DMS79 (cell line): ENCODE results near the gene CCM2.
"Not testable (repeated sequence)": the region's sequence is repeated elsewhere in the genome, so short reads cannot be mapped to it uniquely, and the experiment has no call there.

Experiments used
- DNase-seq: peaks from one replicate; lab custom pipeline; 2025; lab: John Stamatoyannopoulos, UW

The CCM2 gene

DNA sequence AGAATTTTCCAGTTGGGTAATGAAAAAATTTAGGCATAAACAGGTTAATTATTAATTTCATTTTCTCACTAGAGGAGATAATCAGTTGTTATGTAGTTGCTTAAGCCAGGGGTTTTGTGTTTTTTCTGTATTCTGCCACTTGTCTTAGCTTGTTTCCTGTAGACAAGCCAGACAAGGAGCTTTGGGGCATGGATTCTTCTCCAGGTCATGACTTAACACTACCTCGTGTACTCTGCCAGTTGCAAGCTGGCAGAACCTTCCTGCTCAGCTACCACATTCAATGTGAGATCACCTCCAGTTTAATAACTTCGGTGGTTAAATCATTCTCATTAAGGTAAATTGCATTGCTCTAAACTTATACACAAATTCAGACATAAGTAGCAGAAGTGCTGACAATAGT, 1.8 kb downstream of the CCM2 start:
- no peak for DNase-seq

DNA sequence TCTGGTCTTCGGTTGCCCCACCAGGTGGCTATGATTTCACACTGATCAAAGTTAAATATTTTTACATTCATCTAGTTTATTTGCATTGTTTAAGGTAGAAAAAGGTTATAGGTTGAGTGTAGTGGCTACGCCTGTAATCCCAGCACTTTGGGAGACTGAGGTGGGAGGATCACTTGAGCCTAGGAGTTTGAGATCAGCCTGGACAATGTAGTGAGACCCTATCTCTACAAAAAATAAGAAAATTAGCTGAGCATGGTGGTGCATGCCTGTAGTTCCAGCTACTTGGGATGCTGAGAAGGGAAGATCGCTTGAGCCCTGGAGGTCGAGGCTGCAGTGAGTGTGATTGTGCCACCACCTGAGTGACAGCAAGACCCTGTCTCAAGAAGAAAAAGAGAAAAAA, 3.8 kb downstream of the CCM2 start:
- DNase-seq = no peak

DNA sequence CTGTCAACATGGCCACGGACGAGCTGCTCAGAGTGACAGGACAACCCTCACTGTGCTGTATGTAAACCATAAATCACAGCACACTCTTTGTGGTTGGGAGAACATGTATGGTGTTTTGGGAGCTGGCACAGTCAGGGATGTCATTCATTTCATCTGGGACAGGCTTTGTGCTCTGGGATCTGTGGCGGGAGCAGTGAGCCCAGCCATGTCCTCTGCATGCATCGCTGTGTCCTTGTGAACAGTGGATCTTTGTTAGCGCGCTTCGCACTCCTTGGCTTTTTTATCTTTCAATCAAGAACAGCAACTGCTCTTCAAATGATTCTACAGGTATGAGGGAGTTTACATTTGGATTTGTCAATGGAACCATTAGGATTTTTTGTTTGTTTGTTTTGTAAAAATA, 7.1 kb downstream of the CCM2 start:
- no peak for DNase-seq

DNA sequence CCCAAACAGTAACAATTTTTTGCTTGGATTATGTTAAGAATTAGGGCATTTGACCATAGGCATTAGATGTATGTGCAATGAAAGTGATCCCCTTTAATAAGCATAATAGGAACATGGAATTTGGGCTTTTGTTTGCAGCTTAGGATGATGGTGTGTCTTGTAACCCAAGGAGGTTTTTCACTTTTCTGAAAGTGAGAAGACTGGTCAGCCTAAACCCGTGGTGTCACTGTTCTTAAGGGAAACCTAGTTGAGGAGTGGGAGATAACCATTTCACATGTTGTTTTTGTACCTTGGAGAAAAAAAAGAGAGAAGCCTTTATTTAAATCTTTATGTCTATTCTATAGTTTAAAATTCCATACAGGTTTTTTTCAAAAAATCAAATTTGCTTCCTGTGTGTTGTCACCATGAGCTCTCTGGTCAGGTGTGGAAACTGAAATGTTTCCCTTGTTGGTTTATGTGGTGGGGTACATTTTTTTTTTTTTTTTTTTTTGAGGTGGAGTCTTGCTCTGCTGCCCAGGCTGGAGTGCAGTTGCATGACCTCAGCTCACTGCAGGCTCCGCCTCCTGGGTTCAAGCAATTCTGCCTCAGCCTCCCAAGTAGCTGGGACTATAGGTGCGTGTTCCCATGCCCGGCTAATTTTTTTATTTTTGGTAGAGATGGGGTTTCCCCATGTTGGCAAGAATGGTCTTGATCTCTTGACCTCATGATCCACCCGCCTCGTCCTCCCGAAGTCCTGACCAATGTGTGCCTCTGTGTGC, 7.7 kb downstream of the CCM2 start:
- no peak for DNase-seq

DNA sequence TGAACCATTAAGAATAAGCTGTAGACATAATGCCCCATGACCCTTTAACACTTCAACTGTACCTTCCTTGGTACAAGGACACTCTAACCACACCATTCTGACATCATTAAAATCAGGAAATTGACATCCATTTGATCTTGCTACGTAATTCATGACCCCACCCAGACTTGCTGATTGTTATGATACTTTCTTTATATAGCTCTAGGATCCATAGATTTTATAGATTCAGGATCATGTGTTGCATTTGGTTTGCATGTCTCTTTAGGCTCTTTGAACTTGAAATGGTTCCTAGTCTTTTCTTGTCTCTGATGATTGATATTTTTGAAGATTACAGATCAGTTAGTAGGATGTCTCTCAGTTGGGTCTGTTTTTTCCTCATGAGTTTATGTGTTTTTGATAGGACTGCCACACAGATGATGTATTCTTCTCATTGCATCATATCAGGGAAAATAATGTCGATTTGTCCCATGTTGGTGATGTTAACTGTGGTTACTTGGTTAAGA, 13.5 kb downstream of the CCM2 start:
- no peak for DNase-seq

DNA sequence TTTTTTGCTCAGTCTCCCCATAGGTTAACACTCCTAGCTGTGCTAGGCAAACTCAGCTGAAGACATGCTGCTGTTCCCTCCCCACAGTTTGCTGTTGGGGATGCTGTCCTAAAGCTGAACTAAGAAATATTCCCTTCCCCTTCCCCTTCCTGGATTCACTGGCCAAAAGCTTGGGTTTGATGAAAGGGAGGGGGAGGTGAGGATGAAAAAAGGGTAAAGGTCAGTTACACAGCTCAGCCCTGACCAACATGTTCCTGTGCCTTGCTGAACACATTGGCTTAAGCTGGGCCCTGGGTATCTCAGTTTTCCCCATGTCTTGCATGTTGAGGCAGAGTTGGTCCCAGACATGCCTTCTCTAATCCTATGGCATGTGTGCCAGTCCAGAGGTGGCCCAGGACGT, 15.3 kb downstream of the CCM2 start:
- no peak for DNase-seq

DNA sequence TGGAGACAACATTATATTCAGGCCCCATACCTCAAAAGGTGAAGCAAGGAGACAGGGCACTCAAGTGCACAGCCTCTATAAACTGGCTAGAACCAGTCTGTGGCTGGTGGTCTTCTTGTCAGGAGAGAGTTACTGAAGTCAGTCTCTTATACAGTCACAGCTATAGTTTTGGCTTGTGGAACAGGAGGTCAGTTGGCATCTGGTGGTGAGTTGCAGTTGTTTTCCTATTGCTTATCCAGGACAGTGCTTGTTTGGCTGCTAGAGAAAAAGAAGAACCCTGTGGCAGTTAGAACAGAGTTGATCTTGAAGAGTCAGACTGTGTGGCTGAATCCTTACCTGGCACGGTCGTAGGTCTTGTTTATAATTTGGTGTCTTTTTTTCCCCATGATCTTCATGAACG, 17.3 kb downstream of the CCM2 start:
- no peak for DNase-seq

DNA sequence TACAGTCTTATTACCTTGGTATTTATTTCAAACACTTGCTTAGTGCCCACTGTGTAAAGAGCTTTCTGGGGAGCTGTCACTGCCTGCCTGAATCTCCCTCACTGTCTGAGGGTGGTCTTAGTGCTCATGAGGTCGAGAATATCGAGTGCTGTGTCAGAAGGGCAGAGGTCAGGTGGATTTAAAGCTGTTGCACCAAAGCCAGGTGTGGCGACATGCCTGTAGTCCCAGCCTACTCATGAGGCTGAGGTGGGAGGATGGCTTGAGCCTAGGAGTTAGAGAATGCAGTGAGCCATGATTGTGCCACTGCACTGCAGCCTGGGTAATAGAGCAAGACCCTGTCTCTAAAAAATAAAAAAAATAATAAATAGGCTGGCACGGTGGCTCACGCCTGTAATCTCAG, 20.9 kb downstream of the CCM2 start:
- no peak for DNase-seq

DNA sequence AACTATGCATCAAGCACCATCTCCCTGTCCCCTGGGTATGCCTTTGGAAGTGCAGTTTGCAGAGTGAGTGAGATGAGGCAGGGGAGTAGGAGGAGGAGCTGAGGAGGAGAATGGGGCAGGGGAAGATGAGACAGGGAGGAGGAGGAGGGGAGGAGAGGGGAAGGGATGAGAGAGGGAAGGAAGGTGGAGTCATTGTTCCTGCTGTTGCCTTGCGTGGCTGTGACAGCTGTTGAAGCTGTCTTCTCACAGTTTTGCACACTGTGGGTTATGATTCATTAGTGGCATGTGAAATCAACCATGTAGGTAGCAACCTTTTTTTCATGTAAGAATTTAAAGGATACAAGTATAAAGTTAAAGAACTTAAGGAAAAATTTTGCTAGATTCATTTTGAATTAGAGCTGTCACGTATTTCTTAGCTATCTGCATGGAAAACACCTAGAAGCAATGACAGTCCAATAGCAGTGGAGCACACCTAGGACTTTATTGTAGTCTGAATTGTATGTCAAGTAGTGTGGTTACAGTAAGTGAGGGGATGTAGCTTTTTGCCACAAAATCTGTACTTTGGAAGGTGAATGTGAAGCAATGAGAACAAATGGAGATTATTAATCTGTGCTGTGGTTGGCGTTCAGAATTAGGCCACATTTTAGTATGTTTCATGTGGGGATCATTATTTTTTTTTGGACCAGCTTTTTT, 21.7 kb downstream of the CCM2 start:
- no peak for DNase-seq

DNA sequence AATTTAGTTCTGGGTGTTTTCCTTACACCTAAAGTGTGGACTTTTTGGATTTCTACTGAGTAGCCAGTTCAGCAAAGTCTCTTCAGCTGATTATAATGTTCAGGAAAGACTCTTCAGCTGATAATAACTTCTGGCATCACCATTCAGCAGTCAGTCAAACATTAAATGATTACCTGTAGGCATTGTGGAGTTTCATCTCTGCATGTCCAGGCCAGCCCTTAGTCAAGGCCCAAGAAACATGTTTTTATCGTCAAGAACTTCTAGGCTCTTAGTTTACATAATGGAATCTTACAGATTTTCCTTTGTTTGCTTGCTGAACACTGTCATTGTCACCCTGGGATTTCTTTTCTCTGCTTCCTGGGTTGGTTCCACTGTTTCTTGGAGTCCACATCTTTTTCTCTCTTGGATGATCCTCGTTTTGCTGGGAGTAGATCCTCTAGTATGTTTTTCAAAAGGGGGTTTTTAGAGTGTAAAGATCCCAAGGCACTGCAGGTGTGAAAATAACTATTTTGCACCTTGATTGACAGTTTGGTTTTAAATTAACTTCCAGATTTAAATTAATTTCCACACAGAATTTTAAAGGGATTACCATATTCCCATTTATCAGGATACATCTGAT, 24.2 kb downstream of the CCM2 start:
- no peak for DNase-seq

DNA sequence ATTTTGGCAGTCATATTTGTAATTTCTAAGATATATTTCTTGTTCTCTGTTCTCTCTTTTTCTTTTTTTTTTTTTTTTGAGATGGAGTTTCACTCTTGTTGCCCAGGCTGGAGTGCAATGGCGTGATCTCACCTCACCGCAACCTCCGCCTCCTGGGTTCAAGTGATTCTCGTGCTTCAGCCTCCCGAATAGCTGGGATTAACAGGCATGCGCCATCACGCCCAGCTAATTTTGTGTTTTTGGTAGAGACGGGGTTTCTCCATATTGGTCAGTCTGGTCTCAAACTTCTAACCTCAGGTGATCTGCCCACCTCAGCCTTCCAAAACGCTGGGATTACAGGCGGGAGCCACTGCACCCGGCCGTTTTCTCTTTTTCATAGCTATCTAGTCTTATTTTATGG, 25.5 kb downstream of the CCM2 start:
- DNase-seq = not testable (repeated sequence)

DNA sequence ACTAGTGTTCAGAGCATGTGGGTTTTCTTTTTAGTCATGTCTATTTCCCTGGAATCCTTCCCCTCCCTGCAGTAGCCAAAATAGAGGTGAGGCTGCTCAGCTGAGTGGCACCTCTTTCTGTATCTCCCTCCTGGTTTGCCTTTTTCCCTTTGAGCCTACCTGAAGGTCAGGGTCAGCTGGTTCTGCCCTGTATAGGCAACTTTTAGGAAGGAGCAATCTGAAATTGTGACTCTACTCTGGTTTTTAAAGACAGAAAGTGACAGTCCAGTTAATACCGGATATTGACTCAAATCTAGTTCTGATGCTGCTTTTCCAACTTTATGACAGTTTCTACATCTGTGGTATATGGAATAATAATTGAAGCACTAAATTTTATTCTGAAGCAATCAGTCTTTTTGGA, 26.0 kb downstream of the CCM2 start:
- DNase-seq = no peak

DNA sequence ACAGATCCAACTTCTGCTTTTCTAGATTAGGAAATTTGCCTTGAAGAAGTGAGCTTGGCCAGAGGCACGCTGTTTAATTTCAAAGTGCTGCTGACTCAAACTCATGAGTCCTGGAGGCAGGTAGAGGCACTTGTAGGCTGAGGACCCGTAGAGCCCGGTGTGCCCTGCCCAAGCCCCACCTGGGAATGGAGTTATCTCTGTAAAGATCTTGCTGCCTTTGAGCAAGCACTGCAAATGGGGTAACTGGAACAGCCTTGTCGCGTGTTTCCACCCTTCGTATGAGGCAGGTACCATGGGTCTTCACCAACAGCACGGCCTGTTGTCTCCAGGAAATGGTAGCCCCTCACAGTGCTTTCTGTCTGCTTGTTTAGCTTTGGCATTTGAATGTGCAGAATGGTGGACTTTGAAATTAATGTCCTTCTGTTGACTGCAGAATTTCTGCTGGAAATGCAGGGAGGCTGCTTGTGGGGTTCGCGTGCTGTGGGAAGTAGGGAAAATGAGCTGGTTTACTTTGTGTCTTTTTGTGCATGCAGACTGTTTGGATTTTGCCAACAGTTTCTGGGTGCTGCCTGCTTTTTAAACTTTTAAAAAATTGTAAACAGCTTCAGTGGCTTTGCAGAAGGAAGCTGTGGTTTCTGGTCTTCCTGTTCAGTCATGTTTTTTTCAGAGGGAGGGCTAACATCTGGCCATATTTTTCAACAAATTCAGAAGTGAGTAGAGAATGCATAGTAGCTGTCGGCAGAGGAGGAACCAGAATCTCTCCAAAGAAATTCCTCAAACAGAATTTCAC, 27.2 kb downstream of the CCM2 start:
- DNase-seq = no peak

DNA sequence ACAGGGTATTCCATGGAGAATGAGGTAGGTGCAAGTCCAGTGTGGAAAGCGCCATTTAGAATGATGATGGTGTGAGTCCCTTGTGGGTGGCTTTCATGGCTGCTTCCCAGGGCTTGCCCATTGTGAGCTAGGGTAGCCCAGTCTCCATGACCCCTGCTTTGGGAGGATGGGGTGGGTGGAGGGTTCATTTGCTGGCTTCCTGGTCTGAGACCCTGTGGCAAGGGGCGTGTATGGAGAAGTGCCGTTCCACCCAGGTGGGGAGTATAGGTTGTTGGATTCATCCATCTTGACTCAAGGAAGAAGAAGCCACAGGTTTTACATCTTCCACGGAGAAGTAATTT, 27.7 kb downstream of the CCM2 start:
- no peak for DNase-seq

DNA sequence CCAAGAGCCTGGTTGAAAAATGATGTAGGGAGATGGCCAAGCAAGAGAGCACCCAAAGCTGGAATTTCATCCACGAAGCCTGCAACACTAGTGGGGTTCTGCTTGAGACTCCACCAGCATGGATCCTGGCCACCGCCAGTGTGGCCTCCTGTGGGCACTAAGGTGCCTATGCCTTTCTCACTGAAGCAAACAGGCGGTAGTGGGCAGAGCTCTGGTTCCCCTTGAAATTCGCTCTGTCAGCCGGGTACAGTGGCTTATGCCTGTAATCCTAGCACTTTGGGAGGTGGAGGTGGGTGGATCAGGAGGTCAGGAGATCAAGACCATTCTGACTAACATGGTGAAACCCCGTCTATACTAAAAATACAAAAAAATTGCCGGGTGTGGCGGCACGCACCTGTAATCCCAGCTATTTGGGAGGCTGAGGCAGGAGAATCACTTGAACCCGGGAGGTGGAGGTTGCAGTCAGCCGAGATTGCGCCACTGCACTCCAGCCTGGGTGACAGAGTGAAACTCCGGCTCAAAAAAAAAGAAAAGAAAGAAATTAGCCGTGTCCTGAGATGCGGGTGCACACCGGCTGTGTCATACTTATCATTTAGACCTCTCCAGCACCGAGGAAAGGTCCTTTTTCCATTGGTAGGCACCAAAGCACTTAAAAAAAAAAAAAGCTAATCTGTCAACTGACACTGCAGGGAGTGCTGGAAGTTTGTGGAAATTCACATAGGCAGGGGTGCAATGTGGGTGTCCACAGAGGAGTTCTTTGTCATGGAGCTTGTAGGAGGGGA, 28.3 kb downstream of the CCM2 start:
- no peak for DNase-seq

DNA sequence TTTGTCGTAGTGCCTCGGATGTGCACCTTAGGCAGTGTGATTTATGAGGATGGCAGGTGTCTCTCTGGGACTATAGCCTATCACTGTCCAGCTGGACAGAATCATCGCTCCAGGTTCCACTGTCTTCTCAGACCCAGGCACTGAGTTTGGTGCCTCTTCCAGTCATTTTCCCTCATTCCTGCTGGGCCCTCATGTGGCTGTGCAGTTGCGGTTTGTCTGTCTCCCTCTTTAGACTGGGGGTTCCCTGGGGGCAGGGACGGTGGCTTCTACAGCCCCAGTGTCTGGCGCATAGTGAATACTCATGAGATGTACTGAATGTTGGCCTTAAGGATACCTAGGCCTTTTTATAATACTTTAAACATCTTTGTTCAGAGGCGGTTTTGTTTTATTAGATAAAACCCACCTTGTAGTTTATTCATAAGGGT, 28.9 kb downstream of the CCM2 start:
- DNase-seq = no peak

DNA sequence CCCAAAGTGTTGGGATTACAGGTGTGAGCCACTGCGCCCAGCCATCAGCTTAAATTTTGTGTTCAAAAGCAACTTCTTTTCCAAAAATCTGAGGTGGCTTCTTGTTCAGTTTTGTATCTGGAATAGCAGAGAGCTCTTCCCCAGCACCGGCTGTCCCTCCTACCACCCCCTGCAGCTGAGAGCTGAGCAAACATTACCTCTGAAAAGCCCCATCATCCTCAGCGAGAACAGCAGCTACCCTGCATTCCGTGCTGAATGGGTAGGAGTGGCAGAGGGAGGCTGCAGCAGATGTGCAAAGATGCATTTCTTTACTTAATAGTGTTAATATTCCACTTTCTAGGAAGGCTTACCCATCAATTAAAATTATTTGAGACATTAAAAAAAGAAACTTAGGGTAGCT, 31.8 kb downstream of the CCM2 start:
- DNase-seq = no peak

DNA sequence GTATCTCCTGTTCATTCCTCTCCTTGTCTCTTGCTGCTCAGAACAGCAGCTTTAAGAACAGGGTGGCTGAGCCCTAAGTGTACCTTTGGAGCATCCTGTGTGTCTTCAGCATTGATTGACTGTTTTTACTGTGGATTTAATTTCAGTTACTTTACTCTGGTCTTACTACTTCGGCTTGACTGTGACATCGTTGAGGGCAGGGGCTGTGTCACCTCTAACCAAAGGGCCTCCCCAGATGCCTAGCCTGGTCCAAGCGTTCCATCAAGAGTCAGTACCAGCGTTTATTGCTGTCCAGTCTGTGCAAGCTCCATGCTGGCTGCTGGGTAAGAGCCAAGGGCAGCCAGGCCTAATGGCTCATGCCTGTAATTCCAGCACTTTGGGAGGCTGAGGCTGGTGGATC, 32.4 kb downstream of the CCM2 start:
- DNase-seq = no peak

DNA sequence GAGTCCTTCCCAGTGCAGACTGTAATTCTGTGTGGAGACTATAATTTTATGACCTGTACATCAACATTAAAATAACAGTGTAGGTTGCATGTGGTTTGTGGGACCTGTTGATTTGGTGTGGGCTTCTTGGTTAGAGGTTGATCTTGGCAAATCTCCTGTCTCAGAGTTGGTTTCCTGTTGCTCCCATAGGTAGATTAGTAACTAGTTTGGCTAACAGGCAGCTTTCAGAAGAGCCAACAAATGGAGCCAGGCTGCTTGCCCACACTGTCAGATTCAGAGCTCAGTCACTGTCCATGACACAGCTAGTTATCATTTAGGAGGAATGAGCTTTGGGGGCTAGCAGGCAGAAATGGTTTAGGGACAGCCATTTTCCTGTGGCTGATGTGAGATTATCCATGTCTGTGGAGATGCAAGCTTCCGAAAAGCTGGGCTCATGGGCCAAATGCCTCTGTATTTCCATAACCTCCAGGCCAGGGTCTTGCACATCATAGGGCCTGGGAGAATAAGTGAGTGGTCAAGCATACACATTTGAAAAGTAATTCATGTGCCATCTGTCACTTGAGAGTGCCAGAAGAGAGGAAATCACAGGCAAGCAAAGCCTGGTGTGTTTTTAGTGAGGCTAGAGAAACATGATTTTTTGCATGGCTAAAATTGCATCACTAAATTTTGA, 33.4 kb downstream of the CCM2 start:
- DNase-seq = no peak

DNA sequence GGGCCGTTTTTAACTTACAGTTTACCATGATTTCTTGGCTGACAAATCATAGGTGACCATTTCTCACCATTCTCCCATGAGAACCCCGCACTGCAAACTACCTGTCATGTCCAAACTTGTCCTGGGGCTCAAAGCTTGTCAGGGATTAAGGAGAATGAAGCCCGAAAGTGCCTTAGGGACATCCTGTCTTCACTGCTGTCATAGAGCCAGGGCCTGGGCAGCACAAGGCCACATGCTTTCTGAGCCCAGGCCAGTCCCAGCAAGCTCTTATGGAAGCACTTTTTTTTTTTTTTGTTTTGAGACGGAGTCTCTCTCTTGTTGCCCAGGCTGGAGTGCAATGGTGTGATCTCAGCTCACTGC, 33.9 kb downstream of the CCM2 start:
- peak; percentile 34 for DNase-seq

DNA sequence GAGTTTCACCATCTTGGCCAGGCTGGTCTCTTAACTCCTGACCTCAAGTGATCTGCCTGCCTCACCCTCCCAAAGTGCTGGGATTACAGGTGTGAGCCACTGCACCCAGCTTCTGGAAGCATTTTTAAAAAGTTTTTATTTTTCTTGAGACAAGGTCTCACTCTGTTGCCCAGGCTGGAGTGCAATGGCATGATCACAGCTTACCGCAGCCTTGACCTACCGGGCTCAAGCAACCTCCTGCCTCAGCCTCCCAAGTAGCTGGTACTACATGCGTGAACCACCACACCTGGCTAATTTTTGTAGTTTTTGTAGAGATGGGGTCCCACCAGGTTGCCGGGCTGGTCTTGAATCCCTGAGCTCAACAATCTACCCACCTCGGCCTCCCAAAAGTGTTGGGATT, 34.7 kb downstream of the CCM2 start:
- not testable (repeated sequence) for DNase-seq
